NCI-H446 treated with DMSO at 0.1 percent for 48 hours (cell line): Measurements from ENCODE around the gene MKLN1.

Experiments used
- DNase-seq: peaks from one replicate; lab custom pipeline; 2025; lab: John Stamatoyannopoulos, UW

Gene MKLN1

DNA sequence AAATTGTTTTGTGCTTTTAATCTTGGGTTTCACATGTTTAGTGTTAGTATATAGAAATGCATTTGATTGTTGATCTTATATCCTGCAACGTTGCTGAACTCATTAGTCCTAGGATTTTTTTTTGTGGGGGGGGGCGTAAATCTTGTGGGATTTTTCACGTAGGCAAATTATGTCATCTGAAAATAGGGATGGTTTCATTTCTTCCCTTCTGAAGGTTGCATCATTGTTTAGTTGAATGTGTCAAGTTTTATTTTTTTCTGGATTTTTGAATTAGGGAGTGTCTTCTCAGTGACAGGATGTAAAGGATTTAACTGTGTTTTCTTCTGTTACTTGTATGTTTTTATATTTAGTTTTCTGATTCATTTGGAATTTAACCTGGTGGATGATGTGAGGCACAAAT lies 26.7 kb downstream of the MKLN1 start:
- DNase-seq, result no peak

DNA sequence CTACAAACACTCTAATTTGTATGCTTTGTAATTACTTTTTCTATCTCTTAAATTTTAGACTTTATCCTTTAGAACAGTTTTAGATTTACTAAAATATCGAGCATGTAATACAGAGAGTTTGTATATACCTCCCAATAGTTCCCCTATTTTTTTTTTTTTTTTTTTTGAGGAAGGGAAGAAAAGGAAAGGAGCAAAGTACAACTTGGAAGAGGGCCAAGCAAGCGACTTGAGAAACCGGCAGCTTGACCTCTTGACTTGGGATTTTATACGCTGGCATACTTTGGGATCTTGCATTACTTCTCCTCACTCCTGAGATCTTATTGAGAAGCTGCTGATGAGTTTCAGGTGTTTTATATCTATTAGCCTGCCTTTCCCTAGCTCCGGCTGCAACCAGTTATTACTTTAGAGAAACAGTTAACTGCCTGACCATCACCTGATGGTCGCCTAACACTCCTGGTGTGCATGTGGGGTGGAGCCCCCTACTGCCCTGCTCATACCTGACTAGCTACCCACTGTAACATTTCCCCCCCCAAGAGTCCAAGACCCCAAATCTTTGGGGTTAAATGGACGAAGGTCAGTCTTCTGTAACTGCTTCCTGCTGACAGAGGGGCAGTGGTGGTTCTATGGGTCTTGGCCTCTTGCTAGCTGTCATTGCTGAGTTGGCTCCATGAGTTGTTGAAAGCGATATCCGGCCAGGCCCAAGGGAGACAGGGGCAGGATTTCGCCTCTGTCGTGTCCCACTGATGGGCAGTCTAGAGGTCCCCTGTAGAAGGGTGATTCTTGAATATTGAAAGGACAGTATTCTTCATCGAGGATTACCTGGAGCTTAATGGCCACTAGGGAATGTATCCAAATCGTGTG lies 28.5 kb downstream of the MKLN1 start:
- no peak for DNase-seq

DNA sequence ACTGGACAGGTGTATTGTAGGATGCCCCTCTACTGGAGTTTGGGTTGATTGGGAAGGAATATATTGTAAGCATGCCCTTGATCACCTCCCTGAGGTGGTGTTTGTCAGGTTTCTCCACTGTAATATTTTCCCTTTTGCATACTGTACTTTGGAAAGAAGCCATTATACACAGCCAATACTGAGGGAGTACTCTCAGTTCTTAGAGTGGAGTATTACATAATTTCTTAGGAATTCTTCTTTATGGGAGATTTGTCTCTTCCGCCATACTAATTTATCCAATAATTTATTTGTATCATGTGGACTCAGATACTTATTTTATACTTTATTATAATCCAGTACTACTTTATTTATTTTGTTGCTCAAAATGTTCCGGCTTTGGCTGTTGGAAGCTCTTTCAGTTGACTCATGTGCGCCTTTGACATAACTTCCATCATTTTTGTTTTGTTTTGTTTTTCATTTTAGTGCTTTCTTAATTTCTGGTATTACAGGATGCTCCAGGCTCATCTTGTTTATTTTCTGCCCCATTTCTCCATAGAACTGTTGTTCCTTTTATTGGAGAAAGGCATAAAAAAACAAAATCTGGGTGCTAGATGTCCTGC lies 29.7 kb downstream of the MKLN1 start:
- DNase-seq, result no peak

DNA sequence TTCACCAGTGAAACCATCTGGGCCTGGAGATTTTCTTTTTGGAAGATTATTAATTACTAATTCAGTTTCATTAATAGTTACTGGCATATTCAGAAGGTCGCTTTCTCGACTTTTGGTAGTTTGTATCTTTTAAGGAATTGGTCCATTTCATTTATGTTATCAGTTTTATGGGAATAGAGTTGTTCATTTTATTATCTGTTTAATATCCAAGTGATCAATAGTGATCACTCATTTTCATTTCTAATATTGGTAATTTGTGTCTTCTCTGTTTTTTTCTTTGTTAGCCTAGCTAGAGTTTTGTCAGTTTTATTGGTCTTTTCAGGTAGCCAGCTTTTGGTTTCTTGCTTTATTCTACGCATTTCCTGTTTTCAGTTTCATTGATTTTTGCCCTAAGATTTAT lies 31.0 kb downstream of the MKLN1 start:
- DNase-seq, result no peak

DNA sequence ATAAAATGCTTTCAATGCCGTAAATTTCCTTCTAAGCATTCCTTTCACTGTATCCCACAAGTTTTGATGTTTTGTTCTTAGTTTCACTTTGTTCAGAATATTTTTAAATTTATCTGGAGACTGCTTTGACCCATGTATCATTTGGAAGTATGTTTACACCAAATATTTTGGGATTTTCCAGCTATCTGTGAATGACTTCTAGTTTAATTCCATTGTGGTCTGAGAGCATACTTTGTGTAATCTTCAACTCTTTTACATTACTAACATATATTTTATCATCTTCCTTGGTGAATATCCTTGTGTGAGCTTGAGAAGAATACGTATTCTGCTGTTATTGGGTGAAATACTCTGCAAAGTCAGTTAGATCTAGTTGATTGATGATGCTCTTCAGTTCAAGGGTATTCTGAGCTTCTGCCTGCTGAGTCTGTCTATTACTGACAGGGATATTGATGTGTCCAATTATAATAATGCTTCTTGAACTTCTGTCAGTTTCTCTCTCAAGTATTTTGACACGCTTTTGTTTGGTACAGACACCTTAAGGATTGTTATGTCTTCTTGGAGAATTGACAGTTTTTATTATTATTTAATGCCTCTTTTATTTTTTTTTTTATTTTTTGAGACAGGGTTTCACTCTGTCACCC lies 31.6 kb downstream of the MKLN1 start:
- no peak for DNase-seq

DNA sequence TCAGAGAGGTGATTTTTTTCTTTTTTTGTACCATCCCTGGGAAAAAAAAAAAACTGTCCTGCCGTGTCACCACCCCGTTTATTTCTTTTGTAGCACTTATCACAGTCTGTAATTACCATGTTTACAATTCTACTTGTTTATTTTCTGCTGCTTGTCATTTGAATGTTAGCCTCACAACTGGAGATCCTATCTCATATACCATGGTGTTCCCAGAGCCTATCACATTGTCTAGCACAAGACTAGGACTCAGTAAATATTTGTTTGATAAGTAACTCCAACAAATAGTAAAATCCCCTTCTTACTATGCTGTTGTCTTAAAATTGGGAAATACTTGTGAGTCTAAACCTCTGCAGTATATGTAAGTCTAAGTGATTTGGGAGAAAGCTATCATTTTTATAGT lies 36.0 kb downstream of the MKLN1 start:
- DNase-seq, result no peak

GRCh38 chr7:131364767-131365344 lies 37.2 kb downstream of the MKLN1 start:
- DNase-seq, result no peak

DNA sequence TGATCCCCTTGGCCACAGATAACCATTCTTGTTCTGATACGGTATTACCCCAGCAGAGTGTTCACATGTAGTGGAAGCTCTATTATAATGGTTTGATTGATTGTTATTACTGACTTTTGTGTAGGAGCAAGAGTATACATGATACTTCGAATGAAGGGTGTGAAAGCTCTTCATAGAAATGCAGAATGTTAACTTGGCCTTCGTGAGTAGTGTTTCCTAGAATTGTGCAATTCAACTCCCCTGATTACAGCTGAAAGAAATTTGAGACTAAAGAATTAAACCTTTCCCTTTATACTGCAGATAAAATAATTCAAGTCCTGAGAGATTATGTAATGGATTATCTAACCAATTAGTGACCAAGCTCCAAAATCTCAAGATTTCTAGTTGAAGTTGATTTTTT lies 38.2 kb downstream of the MKLN1 start:
- no peak for DNase-seq

GRCh38 chr7:131369354-131369753 lies 41.7 kb downstream of the MKLN1 start:
- DNase-seq, result no peak

DNA sequence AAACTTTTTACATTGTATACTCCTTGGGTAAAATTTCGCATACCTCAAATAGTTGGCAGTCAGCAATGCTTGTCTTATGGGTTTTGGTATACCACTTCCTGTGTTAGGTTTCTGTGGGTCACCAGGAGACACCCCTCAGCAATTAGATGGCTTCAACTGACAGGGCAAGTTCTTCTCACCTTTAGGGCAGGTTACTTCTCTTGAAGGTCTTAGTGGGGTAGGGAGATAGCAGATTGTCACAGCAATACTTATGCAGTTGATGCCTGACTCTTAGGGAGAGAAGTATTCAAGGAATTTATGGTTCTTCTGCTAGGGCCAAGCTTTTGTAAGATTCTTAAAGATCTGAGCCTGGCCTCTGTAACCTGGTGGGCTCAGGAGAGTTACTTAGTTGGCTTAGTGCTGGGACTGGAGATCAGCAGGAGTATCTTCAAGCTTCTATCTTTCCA lies 42.9 kb downstream of the MKLN1 start:
- DNase-seq, result no peak

DNA sequence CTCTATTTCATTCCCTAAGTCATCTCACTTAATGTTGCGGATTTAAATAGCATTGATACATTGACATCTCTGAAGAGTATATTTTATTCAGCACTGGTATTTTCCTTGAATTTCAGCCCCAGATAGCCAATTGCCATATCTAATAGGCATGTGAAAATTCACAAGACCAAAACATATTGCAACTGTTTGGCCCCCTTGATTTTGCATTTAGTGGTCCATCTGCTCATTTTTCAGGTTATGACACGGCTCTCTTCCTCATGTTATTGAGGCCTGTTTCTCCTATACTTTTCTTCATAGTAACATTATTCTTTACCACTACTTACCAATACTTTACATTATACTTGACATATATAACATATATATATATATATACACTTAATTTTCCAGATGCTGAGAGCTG lies 43.7 kb downstream of the MKLN1 start:
- no peak for DNase-seq

DNA sequence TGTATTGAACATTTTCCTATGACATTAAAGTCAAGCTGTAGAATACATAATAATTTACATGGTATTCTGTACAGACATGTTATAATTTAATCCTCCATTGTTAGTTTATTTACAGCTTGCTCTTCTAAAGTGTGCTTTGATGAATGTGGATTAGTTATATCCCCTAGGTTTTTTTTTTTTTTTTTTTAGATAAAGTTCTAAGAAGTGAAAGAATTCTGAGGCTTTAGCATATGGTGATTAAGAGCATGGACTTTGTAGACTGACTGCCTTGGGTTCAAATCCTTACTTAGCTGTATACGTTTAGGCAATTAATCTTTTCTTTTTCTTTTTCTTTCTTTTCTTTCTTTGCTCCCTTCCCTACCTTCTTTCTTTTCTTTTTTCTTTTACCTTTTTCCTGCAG lies 44.9 kb downstream of the MKLN1 start:
- DNase-seq, result no peak

- DNase-seq, result no peak
These were observed 47.1 kb downstream of the MKLN1 start for GRCh38 chr7:131374821-131375220.

DNA sequence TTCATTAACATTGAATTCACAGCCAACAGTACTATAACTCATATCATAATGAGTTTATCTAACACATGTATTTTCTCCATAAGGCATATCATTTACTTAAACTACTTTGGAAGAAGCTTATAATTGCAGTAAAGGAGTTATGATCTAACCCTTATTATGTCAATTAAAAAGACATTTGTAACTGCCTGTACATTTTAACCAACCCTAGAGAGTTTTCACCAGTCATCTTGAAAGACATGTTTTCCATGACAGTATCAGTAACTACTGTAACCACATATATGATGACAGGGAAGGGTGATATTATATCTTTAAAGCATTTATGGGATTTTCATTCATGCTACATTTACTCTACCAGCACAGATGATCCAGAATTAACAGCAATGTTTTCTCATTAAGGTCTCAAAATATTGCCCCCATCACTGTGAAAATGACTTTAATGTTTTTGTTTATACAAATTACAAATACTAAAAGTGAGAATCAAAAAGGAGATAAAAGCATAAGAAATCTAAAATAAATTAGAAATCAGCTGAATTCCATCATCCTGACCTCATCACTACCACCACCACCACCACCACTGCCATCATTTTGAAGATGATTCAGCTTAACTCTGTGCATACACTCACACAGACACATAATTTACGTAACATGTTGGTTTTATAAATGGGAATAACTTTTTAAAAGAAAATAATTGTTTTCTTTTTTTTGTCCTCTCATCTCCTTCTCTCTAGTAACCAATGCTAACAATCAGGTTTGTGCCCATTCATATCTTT lies 53.6 kb downstream of the MKLN1 start:
- DNase-seq, result no peak

- DNase-seq, result no peak
These were observed 56.0 kb downstream of the MKLN1 start for GRCh38 chr7:131383417-131384285.

DNA sequence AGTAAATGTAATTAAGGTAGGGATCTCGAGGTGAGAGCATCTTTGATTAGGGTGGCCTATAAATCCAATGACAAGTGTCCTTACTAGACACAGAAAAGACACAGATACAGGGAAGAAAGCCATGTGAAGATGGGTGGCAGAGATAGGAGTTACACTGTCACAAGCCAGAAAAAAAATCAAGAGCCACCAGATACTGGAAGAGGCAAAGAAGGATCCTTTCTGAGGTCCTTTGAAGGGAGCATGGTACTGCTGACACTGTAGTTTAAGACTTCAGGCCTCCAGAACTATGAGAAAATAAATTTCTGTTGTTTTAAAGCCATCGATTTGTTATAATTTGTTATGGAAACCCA lies 56.6 kb downstream of the MKLN1 start:
- DNase-seq, result no peak

DNA sequence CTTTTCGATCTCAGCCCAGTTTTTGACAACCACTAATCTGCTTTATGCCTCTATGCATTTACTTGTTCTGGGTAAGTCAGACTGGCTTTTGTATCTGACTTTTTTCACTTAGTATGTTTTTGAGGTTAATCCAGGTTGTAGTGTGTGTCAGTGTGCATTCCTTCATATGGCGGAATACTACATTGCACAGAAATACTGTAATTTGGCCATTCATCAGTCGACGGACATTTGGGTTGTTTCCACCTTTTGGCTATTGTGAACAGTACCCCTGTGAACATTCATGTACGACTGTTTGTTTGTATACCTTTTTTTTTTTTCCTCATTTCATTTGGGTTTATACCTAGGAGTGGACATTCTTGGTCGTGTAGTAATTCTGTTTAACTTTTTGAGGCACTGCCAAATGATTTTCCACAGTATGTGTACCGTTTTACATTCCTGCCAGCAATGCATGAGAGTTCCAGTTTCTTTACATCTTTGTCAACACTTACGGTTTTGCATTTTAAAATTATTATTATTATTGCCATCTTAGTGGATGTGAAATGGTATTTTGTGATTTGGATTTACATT lies 57.4 kb downstream of the MKLN1 start:
- DNase-seq, result no peak

- no peak for DNase-seq
These were observed 60.5 kb downstream of the MKLN1 start for GRCh38 chr7:131388126-131388525.

DNA sequence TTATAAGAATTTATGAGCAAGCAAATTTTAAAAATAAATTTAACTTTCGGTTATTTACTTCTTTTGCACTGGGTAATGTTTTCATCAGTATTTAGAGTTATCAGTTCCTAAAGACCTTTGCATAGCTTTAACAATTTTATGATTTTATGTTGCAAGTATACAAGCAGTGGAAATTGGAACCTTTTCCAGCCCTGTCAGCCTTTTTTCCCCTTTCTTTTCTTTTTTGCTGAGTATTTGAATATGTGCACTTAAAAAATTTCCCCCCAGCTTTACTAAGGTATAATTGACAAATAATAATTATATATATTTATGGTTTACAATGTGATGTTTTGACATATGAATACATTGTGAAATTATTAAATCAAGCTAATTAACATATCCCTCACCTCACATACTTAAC lies 62.6 kb downstream of the MKLN1 start:
- DNase-seq, result no peak

GRCh38 chr7:131391145-131391544 lies 63.5 kb downstream of the MKLN1 start:
- no peak for DNase-seq

- no peak for DNase-seq
These were observed 73.1 kb downstream of the MKLN1 start for GRCh38 chr7:131400681-131401176.
